GM21619 (cell line): ENCODE results near the gene DEDD2.

ENCODE experiments used
- ATAC-seq: cut with Tn5 transposase; IDR thresholded peaks from one replicate; pipeline ENCODE4 v1.9.1; 2021; ENCODE audit not compliant: unreplicated experiment

The DEDD2 gene

DNA sequence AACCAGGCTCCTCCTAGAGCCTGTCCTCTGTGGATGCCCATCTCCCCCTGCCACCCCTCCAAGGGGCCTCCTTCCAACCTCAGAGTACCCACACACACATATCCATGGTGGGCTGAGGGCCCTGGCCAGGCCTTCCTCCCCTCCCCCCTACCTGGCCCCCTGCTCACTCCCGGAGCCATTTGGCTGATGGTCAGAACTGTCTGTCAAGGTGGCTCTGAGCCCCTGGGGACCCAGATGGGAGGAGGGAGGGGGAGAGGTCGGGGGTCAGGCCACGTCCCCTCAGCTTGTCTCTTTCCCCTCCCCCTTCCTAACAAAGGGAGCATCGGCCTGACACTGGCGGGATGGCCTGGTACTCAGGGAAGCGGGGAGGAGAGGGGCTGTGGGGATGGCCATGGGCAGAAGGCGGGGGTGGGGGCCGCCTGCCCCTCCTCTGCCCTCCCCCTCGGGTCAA, 66.5 kb downstream of the DEDD2 start:
- ATAC-seq: no peak

DNA sequence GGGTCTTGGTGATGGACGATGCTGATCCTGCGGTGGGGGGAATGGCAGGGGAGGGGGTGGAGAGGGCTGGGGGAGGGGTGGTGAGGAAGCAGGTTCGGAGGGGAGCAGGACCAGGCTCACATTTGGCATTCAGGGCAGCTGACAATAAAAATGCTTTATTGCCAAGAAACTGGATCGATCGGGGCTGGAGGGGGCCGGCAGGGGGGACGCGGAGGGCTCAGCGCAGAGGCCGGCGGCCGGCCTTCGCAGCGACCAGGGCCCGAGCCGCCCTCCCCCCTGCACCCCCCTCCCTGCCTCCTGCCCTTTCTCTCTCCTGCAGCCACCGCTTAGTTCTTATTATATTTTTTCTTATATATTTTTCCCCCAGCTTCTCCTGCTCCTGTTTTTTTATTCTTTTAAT, 67.1 kb downstream of the DEDD2 start:
- ATAC-seq: no peak

DNA sequence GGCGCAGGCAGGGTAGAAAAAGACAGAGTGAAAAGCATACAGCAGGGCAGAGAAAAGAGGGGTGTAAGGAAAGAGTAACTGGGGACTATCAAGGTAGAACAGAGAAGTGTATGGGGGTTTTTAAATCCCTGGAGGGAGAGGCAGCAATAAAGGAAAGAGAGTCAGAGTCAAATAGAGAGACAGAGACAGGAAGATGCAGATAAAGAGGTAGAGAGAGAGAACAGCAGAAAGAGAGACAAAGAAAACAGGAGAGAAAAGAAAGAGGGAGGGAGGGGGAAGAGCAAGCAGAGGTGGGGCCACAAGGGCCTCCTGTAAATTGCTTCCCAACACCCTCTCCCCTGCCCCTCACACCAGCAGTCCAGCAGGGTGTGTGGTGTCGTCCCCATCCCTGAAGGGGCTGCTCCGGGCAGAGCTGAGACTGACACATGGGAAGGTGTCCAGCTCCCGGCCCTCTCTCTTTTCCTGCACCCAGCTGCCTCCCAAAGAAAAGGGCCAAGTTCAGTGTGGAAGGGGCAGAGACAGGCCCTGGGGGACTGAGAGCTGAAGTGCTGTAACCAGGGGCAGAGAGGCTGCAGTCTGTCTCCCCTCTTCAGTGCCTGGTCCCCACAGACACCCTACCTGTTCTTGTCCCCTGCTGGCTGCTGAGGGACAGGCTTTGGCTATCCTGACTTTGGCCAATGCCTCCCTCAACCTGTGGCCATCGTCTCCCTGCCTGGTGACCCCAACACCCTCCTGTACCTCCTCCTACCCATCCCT, 67.9 kb downstream of the DEDD2 start:
- no peak for ATAC-seq
